ENCODE results near the gene CRHR1. TPM values are rescaled to one million over a fixed set of nuclear protein-coding genes. Genes with fewer than 3 reads are reported as not detected.

Gene CRHR1
- total RNA-seq, 4 donors from 2014 or later, result 0.10 to 0.54 (median 0.35) TPM; not detected in 1

DNA sequence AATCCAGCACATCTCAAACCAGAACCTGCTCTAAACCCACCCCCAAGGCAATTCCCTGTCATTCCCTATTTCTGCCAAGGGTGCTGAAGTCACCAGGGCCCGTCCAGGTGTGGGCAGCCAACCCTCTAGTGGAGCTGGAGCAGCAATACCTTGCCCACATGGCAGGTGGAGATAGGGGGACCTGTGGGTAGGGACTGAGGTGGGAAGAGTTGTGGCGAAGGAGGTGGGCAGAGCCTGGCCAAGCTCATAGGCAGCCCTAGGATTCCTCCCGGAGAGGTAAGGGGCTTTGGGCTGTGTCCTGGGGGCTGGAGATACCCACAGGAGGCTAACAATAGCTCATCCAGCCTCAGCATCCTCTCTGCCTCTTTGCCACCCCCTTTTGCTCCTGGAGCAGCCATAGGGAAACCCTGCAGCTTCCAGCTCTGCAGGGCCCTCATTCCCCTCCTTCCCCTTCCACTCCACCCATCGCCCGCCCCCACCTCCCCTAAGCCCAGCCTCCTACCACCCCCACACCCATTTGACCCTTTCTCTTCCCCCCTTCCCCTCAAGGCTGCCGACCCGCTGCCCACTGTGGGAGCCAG is 30.4 kb upstream of the CRHR1 start:
- WGBS, 2 donors (ENCODE audit: low coverage in 1 of 2), result 87% methylated on average over 4 of the region's 7 CpGs; no CpG with 5 or more reads in 1 of the 2 donors
- Histone ChIP-seq H3K27me3 (peaks cover 88% of the 10 kb centered on the region), H3K27ac (no peak overlapping the region), H3K4me1 (no peaks in the 10 kb centered on the region), H3K4me3 (no peak overlapping the region), H3K9me3 (no peaks in the 10 kb centered on the region), H3K36me3 (no peaks in the 10 kb centered on the region)
- no peak for ATAC-seq
- no peak for TF ChIP-seq POLR2AphosphoS5 (IDR thresholded peaks at IDR 0.05)
- TF ChIP-seq, protein P1, sequence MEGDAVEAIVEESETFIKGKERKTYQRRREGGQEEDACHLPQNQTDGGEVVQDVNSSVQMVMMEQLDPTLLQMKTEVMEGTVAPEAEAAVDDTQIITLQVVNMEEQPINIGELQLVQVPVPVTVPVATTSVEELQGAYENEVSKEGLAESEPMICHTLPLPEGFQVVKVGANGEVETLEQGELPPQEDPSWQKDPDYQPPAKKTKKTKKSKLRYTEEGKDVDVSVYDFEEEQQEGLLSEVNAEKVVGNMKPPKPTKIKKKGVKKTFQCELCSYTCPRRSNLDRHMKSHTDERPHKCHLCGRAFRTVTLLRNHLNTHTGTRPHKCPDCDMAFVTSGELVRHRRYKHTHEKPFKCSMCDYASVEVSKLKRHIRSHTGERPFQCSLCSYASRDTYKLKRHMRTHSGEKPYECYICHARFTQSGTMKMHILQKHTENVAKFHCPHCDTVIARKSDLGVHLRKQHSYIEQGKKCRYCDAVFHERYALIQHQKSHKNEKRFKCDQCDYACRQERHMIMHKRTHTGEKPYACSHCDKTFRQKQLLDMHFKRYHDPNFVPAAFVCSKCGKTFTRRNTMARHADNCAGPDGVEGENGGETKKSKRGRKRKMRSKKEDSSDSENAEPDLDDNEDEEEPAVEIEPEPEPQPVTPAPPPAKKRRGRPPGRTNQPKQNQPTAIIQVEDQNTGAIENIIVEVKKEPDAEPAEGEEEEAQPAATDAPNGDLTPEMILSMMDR (IDR thresholded peaks at IDR 0.05), result no peak
- no peak for TF ChIP-seq POLR2A (IDR thresholded peaks at IDR 0.05)
- TF ChIP-seq EP300 (IDR thresholded peaks at IDR 0.05), result no peak

DNA sequence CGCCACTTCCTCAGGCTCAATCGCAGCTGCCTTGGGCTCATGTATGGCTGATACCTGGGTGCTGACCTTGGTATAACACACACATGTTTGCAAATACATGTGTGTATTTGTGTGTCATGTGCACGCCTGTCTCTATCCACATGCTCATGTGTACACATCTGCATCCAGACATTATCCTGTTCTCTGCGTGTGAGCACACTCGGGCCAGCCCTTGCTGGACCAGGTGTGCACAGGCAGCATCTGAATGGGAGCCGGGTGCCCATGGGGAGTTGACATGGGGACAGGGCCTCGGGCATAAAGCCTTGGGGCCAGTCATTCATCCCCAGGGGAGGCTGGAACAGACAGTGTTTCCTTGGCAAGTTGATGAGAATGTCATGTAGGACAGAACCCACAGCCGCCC is 29.1 kb upstream of the CRHR1 start:
- H3K27me3 ChIP-seq, result peaks cover 82% of the 10 kb centered on the region
- H3K4me1 ChIP-seq, result no peaks in the 10 kb centered on the region
- ATAC-seq, result no peak
- WGBS, 2 donors (ENCODE audit: low coverage in 1 of 2), result 90 to 100% methylated on average over 1 to 7 of the region's 8 CpGs
- H3K4me3 ChIP-seq, result no peak overlapping the region
- no peak overlapping the region for H3K27ac ChIP-seq
- no peaks in the 10 kb centered on the region for H3K9me3 ChIP-seq
- H3K36me3 ChIP-seq, result no peaks in the 10 kb centered on the region
- TF ChIP-seq EP300 (IDR thresholded peaks at IDR 0.05), result no peak
- no peak for TF ChIP-seq POLR2A (IDR thresholded peaks at IDR 0.05)
- TF ChIP-seq POLR2AphosphoS5 (IDR thresholded peaks at IDR 0.05), result no peak
- TF ChIP-seq, protein P1 (IDR thresholded peaks at IDR 0.05), result no peak

DNA sequence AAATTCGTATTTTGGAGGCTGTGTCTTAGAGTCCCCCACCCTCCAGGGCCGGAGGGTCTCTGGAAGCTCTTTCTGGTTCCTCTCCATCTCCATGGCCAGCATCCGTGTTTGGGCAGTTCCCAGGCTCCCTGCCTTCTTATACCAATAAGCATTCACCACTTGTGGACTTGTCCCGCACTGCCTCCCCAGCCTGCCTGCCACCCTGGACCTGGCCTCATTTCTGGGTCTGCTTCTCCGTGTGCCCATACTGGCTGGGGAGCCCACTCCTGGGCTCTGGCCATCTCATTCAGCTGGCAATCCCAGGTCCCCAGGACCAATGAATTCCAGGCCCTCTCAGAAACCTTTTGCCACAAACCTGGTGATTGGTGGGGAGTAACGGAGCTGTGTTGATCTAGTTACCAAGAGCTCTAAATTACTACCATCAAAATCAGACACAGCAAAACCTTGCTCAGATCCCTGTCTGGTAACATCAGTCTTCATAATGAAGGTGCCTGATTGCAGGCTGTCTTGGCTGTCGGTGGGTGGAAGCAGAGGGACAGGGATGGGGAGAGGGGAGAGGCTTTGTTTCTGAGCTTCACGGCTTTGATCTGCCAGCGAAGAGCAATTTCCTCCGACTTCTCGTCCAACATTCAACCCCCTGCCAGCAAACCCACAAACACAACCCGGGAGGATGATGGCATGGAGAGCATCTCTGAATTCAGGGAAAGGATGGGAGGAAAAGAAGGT is 27.7 kb upstream of the CRHR1 start:
- no peak overlapping the region for H3K4me3 ChIP-seq
- H3K36me3 ChIP-seq, result no peaks in the 10 kb centered on the region
- no peaks in the 10 kb centered on the region for H3K4me1 ChIP-seq
- no peaks in the 10 kb centered on the region for H3K9me3 ChIP-seq
- WGBS, 2 donors (ENCODE audit: low coverage in 1 of 2), result 39 to 47% methylated on average over 3 to 11 of the region's 12 CpGs
- no peak overlapping the region for H3K27ac ChIP-seq
- TF ChIP-seq POLR2AphosphoS5 (IDR thresholded peaks at IDR 0.05) (no peak), EP300 (IDR thresholded peaks at IDR 0.05) (no peak), POLR2A (IDR thresholded peaks at IDR 0.05) (no peak)
- TF ChIP-seq, protein P1 (IDR thresholded peaks at IDR 0.05), result no peak
- peaks cover 80% of the 10 kb centered on the region for H3K27me3 ChIP-seq
- no peak for ATAC-seq

DNA sequence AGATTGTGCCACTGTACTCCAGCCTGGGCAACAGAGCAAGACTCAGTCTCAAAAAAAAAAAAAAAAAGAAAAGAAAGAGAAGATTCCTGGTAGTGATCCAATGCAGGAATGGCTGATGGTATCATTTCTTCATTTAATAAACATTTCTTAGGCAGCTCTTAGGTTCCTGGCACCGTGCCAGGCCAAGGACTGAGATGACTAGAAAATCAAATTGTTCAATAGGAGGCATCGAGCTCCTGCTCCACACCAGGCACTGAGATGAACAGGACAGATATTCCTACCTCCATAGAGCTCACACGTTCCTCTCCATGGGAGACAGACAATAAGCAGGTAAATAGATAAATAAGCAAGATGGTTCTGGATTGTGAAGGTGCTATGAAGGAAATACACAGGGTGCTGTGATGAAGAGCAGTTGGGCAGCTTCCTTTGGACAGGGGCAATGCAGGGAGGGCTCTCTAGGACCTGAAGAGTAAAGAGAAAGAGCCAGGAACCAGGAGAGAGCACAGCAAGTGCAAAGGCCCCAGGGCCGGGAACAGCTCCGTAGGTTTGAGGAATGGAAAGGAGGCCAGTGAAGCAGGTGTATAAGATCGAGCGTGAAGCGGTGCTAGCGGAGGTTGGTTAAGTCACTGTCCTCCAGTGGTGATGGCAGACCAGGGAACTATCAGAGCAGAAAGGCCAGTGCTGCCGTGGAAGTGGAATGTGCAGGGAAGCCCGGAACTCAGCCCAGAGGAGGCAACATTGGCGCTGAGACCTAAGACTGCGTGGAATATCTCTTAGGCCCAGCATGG is 26.5 kb upstream of the CRHR1 start:
- Histone ChIP-seq H3K27me3 (peaks cover 76% of the 10 kb centered on the region), H3K4me1 (no peaks in the 10 kb centered on the region), H3K9me3 (no peaks in the 10 kb centered on the region), H3K36me3 (no peaks in the 10 kb centered on the region), H3K4me3 (no peak overlapping the region), H3K27ac (no peak overlapping the region)
- ATAC-seq, result no peak
- TF ChIP-seq EP300 (IDR thresholded peaks at IDR 0.05) (no peak), POLR2A (IDR thresholded peaks at IDR 0.05) (no peak), POLR2AphosphoS5 (IDR thresholded peaks at IDR 0.05) (no peak)
- TF ChIP-seq, protein P1 (IDR thresholded peaks at IDR 0.05), result no peak
- 60 to 79% methylated on average over 12 to 13 of the region's 13 CpGs for WGBS, 2 donors (ENCODE audit: low coverage in 1 of 2)
